Caco-2 (cell line): ENCODE measurements around the gene ZNF554. TPM values are rescaled to one million over a fixed set of nuclear protein-coding genes. Genes with fewer than 3 reads are reported as not detected.
A peak's percentile ranks its signal among the peaks of the same experiment; 100 is the strongest.
"Not testable (repeated sequence)": the region's sequence is repeated elsewhere in the genome, so short reads cannot be mapped to it uniquely, and the experiment has no call there.

ENCODE experiments used
- BruUV-seq: library from RNA; stranded (reverse); fragments of 400-500 nt; replicated peaks from 2 replicates; lab custom pipeline; 2021; lab: Mats Ljungman, UMichigan
- CTCF ChIA-PET: fragments of 300-600 bp; sonication (Branson Sonifier 250); formaldehyde crosslinking; loops from one replicate; lab custom pipeline; 2022; ENCODE audit warnings: antibody characterized with exemption; lab: Charles Lee
- POLR2A ChIA-PET: fragments of 300-600 bp; sonication (Branson Sonifier 250); formaldehyde crosslinking; loops from one replicate; lab custom pipeline; 2022; ENCODE audit warnings: antibody characterized with exemption; lab: Charles Lee
- DNase-seq, 2 experiments: peaks; one replicate each; pipeline versions ENCODE4 v3.0.0 to v3.0.0-alpha.2; 2020 to 2022
- H3K27me3 ChIP-seq: replicated peaks from 2 replicates; pipeline ENCODE4 v1.6.0; 2011; ENCODE audit warnings: low read length; ENCODE audit not compliant: control insufficient read depth, insufficient read depth
- H3K36me3 ChIP-seq: 2 replicates; pipeline ENCODE4 v1.5.1; 2011; ENCODE audit warnings: low read length; ENCODE audit not compliant: control insufficient read depth, insufficient read depth
- H3K4me1 ChIP-seq: fragments of 250-450 bp; sonication (Bioruptor Pico); 2 replicates; pipeline ENCODE4 v1.5.1; 2020; ENCODE audit warnings: mild to moderate bottlenecking
- H3K4me3 ChIP-seq: 2 replicates; pipeline ENCODE4 v1.5.1; 2011; ENCODE audit warnings: low read depth, mild to moderate bottlenecking, control low read depth, low read length
- H3K9me3 ChIP-seq: fragments of 250-450 bp; sonication (Bioruptor Pico); 2 replicates; pipeline ENCODE4 v1.5.1; 2020; ENCODE audit warnings: mild to moderate bottlenecking, moderate library complexity
- H3K27ac Mint-ChIP-seq: one replicate; pipeline ENCODE4 v1.8.0; 2022; ENCODE audit warnings: mixed read lengths; ENCODE audit not compliant: unreplicated experiment
- H3K27me3 Mint-ChIP-seq: one replicate; pipeline ENCODE4 v1.8.0; 2022; ENCODE audit warnings: mixed read lengths; ENCODE audit not compliant: insufficient read depth, unreplicated experiment
- H3K36me3 Mint-ChIP-seq: one replicate; pipeline ENCODE4 v1.8.0; 2022; ENCODE audit warnings: mild to moderate bottlenecking, mixed read lengths; ENCODE audit not compliant: insufficient read depth, unreplicated experiment
- H3K4me1 Mint-ChIP-seq: one replicate; pipeline ENCODE4 v1.8.0; 2022; ENCODE audit warnings: low read depth, mixed read lengths; ENCODE audit not compliant: unreplicated experiment
- H3K4me3 Mint-ChIP-seq: one replicate; pipeline ENCODE4 v1.8.0; 2022; ENCODE audit warnings: mild to moderate bottlenecking, moderate library complexity, mixed read lengths; ENCODE audit not compliant: unreplicated experiment
- H3K9me3 Mint-ChIP-seq: one replicate; pipeline ENCODE4 v1.8.0; 2022; ENCODE audit warnings: mixed read lengths; ENCODE audit not compliant: unreplicated experiment
- intact Hi-C: fragments of 100-400 bp; cut with micrococcal nuclease; formaldehyde crosslinking; loops from one replicate; pipeline ENCODE4 v1.10.0; 2022; ENCODE audit not compliant: unreplicated experiment
- total RNA-seq: library from RNA; stranded (reverse); gene quantifications from 2 replicates; pipeline ENCODE4 v1.2.3, GENCODE V29; 2022
- TF ChIP-seq, protein P1 (sequence below), 2 experiments: fragments of 200-600 bp in 1 of 2; IDR thresholded peaks; 1 replicate in 1 of 2; 2 replicates in 1 of 2; pipeline versions ENCODE4 v1.5.1 to v1.8.0; 2011 to 2022; ENCODE audit warnings: antibody characterized with exemption in 1 of 2, control low read depth in 1 of 2, inconsistent platforms in 1 of 2, low read depth in 1 of 2, low read length in 1 of 2, mild to moderate bottlenecking in 1 of 2, moderate library complexity in 1 of 2; ENCODE audit not compliant: insufficient read depth in 1 of 2, severe bottlenecking in 1 of 2, unreplicated experiment in 1 of 2

Gene ZNF554
- total RNA-seq, 1 experiment from 2014 or later = 3.7 TPM

- ChIA-PET POLR2A (interaction anchor here (1.0 to 1.2 kb wide), 2 partner anchors 26 to 33 kb away, joined by 5 to 7 read pairs; partner anchors contain the start of genes ZNF555 and ZNF57), CTCF (interaction anchor here (0.7 to 1.2 kb wide), 2 partner anchors 20 to 75 kb away, joined by 3 to 4 read pairs; no protein-coding TSS in a partner anchor)
- Histone ChIP-seq H3K27me3 (no peaks in the 10 kb centered on the region), H3K9me3 (no peaks in the 10 kb centered on the region), H3K4me1 (no peaks in the 10 kb centered on the region), H3K36me3 (no peaks in the 10 kb centered on the region), H3K4me3 (peak within 1 kb of the TSS; percentile 37)
- TF ChIP-seq, protein P1, sequence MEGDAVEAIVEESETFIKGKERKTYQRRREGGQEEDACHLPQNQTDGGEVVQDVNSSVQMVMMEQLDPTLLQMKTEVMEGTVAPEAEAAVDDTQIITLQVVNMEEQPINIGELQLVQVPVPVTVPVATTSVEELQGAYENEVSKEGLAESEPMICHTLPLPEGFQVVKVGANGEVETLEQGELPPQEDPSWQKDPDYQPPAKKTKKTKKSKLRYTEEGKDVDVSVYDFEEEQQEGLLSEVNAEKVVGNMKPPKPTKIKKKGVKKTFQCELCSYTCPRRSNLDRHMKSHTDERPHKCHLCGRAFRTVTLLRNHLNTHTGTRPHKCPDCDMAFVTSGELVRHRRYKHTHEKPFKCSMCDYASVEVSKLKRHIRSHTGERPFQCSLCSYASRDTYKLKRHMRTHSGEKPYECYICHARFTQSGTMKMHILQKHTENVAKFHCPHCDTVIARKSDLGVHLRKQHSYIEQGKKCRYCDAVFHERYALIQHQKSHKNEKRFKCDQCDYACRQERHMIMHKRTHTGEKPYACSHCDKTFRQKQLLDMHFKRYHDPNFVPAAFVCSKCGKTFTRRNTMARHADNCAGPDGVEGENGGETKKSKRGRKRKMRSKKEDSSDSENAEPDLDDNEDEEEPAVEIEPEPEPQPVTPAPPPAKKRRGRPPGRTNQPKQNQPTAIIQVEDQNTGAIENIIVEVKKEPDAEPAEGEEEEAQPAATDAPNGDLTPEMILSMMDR (IDR thresholded peaks at IDR 0.05; ENCODE audit: insufficient read depth in 1 of 2, low read depth in 1 of 2, low read length in 1 of 2, severe bottlenecking in 1 of 2, unreplicated experiment in 1 of 2) = no peak
- peaks cover 10% of the 10 kb centered on the region for H3K36me3 Mint-ChIP-seq
- peak within 1 kb of the TSS; percentile 82 for H3K27ac Mint-ChIP-seq
- intact Hi-C loops = no loop called here
- TSS peak; percentile 71 for BruUV-seq
- DNase-seq = peak; percentile 79 to 84
- H3K4me1 Mint-ChIP-seq = peaks cover 6% of the 10 kb centered on the region
- H3K9me3 Mint-ChIP-seq = peaks cover 37% of the 10 kb centered on the region
- no peaks in the 10 kb centered on the region for H3K27me3 Mint-ChIP-seq
- peak within 1 kb of the TSS; percentile 77 for H3K4me3 Mint-ChIP-seq
Measured at GRCh38 chr19:2867025-2867991, 47.6 kb downstream of the ZNF554 start, which contains the start of gene ZNF556. Gene ZNF556 (plus strand): TSS chr19:2867335. CDS start chr19:2867422, 87 bp downstream.

GRCh38 chr19:2869618-2870017 is 50.0 kb downstream of the ZNF554 start:
- ChIA-PET POLR2A (no interaction called here), CTCF (interaction anchor here (1.4 kb wide), 1 partner anchor 31 kb away, joined by 3 read pairs; the partner anchor contains the start of gene ZNF57)
- Mint-ChIP-seq H3K27me3 (no peaks in the 10 kb centered on the region), H3K4me3 (no peak overlapping the region), H3K27ac (no peak overlapping the region), H3K36me3 (peaks cover 10% of the 10 kb centered on the region), H3K4me1 (peaks cover 6% of the 10 kb centered on the region), H3K9me3 (peaks cover 37% of the 10 kb centered on the region)
- intact Hi-C loops = no loop called here
- Histone ChIP-seq H3K4me1 (no peaks in the 10 kb centered on the region), H3K9me3 (no peaks in the 10 kb centered on the region), H3K27me3 (no peaks in the 10 kb centered on the region), H3K4me3 (no peak overlapping the region), H3K36me3 (no peaks in the 10 kb centered on the region)
- TF ChIP-seq, protein P1 (IDR thresholded peaks at IDR 0.05; ENCODE audit: insufficient read depth in 1 of 2, low read depth in 1 of 2, low read length in 1 of 2, severe bottlenecking in 1 of 2, unreplicated experiment in 1 of 2) = no peak
- DNase-seq = no peak
- no TSS peak for BruUV-seq

- H3K27me3 Mint-ChIP-seq, POLR2A ChIA-PET, DNase-seq, H3K4me1 ChIP-seq, H3K36me3 Mint-ChIP-seq, H3K27ac Mint-ChIP-seq, H3K36me3 ChIP-seq, intact Hi-C loops, H3K9me3 ChIP-seq, H3K4me3 ChIP-seq, H3K27me3 ChIP-seq, H3K4me3 Mint-ChIP-seq, H3K4me1 Mint-ChIP-seq, BruUV-seq: not testable (repeated sequence)
- peaks cover 29% of the 10 kb centered on the region for H3K9me3 Mint-ChIP-seq
- CTCF ChIA-PET = interaction anchor here (0.6 to 1.0 kb wide), 2 partner anchors 210 to 224 kb away, joined by 3 read pairs; no protein-coding TSS in a partner anchor
Measured at GRCh38 chr19:2872175-2872574, 52.5 kb downstream of the ZNF554 start.
